Ammon's horn (tissue), 1 donor: ENCODE data around the gene MRS2.

Experiments
- DNase-seq: peaks from one replicate; pipeline ENCODE4 v3.0.0-alpha.2; 2016; ENCODE audit warnings: low spot score

MRS2 gene

DNA sequence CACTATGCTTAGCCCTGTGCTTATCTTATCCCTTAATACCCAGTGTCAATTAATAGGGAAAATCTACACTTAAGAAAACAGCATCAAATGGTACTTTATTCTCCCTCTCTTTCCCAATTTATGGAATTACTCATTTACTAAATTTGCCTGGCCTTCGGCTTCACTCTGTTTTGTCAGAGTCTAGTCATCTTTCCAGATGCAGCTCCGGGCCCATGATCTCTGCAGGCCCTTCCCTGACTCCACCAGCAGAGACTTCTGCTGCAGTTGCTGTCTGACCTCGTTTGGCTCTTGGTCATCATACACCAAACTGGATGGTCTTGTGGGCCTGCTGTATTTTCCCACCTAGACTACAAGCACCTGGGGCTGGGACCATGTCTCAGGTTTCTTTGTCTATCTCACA is 27.4 kb downstream of the MRS2 start:
- DNase-seq = no peak

GRCh38 chr6:24431045-24431451 is 28.3 kb downstream of the MRS2 start:
- DNase-seq = peak; percentile 35

GRCh38 chr6:24432611-24433010 is 29.9 kb downstream of the MRS2 start:
- DNase-seq = peak; percentile 65

GRCh38 chr6:24436979-24437378 is 34.2 kb downstream of the MRS2 start:
- no peak for DNase-seq

DNA sequence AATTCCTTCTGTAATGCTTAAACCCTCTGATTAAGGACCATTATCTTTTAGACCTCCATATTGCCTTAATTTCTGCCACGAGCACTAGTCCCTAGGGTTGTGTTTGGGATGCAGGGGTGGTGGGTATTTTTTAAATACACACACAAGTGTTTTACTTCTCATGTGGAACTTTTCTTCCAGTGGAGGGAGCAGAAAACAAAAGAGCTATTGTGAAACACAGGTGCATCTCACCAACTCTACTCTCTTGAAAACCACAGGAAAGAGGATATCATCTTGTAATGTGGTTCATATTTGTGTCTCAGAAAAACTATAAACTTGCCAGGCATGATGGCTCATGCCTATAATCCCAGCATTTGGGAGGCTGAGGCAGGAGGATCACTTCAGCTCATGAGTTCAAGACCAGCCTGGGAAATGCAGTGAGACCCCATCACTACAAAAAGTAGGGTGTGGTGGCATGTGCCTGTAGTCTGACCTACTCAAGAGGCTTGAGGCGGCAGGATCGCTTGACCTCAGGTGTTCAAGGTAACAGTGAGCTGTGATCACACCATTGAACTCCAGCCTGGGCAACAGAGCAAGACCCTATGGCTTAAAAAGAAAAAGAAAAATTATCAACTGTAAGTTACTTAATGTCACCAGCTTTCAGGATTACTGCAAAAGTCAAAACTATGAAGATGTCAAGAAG is 37.3 kb downstream of the MRS2 start:
- DNase-seq = no peak

GRCh38 chr6:24440897-24441598 is 38.3 kb downstream of the MRS2 start:
- DNase-seq = no peak

DNA sequence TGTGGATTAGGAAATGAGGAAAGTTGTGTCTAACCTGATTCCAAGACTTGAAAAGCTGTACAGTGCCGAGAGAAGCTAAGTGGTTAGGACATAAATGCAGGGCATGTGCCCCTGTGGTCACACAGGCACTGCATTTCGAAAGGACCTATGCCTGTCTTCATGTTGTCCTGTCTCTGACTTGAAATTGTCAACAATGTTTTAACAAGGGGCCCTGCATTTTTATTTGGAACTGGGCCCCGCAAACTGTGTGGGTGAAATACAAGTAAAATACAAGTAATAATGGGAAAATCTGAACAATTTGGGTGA is 38.8 kb downstream of the MRS2 start:
- DNase-seq = no peak

GRCh38 chr6:24444588-24444987 is 41.9 kb downstream of the MRS2 start:
- no peak for DNase-seq

GRCh38 chr6:24445704-24446103 is 43.0 kb downstream of the MRS2 start:
- no peak for DNase-seq

GRCh38 chr6:24446670-24447069 is 43.9 kb downstream of the MRS2 start:
- DNase-seq = no peak

GRCh38 chr6:24448396-24448795 is 45.7 kb downstream of the MRS2 start:
- DNase-seq = no peak

DNA sequence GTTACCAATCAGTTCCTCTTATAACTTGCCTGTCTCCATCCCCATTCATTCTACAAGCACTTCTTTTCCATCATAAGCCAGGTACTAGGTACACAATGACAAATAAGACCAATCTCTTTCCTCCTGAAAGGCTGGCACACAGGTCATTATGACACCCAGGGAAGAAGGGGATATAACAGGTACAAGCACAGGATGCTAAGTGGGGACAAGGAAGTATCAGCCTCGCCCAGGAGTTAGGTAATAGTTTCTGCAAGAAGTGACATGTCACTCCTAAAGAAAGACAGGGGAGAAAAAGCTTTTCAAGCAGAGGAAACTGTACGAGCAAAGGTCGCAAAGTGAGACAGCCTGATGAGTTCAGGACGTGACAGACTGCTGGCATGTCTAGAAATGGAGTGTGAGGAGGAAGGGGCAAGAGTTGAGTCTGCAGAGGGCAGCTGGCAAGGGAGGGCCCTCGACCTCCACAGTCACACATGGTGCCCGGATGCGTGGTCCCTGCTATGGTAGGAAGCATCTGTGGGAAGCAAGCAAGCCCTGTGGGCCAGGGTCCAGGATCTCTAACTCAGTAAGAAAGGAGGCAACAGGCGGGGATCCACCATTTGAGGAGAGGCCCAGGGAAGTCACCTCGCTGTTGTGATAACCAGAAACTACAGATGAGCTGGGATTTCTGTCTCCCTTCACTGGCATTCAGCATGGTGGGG is 46.2 kb downstream of the MRS2 start:
- no peak for DNase-seq

- no peak for DNase-seq
Measured at GRCh38 chr6:24451581-24452388, 49.0 kb downstream of the MRS2 start.

DNA sequence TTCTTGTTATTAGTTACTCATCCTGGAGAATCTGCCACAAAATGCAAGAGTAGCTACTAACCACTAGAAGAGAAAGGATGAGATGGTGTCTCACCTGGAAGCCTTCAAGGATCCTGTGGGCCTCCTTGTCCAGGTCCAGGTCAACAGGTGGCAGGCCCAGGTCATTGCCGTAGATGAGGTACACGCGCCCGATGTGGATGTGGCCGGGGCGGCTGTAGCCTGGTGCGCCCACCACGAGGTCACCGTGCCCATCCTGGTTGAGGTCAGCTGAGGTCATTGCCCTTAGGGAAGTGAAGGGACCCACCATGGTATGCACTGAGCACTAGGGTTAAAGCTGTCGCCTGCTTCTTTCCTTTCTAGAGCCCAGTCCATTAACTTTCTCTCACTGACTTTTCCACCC is 51.2 kb downstream of the MRS2 start:
- no peak for DNase-seq

- no peak for DNase-seq
Measured at GRCh38 chr6:24454452-24454851, 51.7 kb downstream of the MRS2 start.

DNA sequence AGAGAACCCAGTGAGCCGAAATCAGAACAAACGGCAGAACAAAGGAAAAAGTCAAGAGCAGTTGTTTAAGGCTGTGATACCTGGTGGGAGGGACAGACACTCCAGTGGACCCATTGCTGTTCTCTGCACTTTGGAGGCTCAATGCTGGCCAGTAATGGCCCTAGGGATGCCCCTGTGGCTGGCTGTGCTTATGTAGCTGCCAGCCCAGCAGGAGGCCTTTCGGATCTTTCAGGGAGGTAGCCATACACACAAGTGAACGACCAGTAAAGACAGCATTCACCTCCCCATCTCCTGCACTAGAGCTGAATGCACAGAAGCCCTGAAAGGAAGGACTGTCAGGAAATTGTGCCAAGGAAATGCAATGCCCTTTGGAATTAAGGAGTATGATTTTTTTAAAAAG is 52.3 kb downstream of the MRS2 start:
- DNase-seq = no peak

DNA sequence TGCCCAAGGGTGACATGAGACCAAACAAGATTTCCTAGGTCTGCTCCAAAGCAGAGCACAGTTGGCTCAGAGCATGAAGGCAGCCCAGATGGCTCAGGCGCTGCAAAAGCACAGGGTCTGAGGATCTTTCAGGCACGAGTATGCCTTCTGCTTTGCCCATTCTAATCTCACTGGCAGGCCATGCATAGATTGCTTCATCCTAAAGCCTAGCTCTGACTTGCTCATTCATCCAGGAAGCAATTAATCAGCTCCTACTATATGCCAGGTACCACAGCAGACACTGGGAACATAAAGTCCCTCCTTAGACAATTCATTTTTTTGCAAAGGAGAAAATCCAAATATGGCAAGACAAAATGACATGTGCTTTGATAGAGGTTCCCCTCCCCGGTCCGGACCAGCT is 55.4 kb downstream of the MRS2 start:
- DNase-seq = peak; percentile 13

DNA sequence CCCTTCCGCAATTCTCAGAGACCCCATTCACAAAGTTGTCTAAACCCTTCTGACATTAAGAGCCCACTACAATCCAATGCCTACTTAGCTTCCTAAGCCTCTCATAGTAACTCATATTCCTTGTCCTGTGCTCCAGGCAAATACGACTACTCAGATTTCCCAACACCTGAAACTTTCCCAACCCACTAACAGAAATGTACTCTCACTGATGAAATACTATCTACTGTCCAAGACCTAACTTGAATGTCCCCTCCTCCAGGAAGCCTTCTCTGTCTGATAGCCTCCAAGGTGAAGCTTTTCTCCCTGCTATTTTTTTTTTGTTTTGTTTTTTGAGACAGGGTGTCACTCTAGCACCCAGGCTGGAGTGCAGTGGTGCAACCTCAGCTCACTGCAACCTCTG is 56.2 kb downstream of the MRS2 start:
- no peak for DNase-seq

DNA sequence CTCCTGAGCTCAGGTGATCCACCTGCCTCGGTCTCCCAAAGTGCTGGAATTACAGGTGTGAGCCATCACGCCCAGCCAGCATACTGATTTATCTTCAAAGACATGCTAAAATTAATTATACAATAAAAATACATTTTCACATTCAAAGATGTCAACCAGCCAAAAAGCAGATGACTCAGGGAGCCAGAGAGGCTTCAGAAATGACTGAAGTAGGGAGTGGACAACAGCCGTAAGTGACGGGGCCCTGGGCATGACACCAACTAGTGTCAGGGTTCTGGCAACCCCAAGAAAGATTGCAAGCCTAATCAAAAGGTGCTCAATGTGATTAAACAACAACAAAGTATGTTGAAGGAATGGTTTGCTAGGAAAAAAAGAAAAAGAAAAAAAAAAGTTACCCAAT is 58.2 kb downstream of the MRS2 start:
- DNase-seq = no peak

DNA sequence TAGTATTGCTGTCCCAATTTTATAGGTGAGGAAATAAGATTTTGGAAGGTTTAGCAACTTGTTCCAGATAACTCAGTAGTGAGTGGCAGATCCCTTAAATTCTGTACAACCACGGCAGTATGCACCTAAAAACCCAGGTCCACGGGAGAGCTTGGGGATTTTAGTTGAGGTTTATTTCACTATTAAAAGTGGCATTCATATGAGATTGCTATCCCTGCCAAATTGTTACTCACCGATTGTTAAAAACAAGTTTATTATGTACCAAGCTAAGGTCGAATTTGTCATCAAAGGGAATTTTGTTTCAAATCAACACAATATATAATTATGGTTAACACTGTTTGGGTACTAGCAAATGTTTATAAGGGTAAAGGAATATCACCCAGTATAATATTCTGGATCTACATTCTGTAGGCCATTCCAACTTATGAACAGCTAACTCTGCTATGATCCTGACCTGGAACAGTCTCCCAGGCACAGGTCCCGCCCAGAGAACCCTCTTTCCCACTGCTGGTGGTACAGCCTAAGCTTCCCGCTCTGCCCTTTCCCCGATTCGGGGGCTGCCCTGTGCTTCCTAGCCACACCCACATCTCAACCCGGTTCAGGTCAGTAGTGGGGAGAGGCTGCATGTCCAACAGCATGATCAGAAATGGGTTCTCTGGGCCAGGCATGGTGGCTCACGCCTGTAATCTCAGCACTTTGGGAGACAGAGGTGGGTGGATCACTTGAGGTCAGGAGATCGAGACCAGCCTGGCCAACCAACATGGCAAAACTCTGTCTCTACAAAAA is 61.7 kb downstream of the MRS2 start:
- DNase-seq = no peak

- DNase-seq = no peak
Measured at GRCh38 chr6:24469811-24470210, 67.1 kb downstream of the MRS2 start.

DNA sequence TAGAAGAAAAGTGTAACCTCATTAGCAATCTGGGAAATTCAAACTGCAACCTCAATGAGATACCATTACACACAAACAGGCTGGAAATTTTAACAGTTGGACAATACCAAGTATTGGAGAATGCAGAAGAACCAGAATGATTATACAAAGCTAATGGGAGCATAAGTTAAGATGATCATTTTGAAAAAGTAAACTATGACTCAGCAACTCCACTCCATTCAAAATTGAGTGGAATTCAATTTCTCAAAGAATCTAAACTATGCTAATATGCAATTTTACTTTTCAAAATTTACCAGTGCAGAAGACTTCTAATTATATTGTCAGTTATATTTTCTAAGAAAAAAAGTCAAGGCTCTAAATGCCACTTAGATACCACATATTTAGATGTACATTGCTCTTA is 69.4 kb downstream of the MRS2 start:
- no peak for DNase-seq
